K562 (cell line): ENCODE data around the gene SGMS1. TPM values are rescaled to one million over a fixed set of nuclear protein-coding genes. Genes with fewer than 3 reads are reported as not detected.

Experiments
- ARID3B ChIP-seq: fragments of 250-450 bp; sonication (Bioruptor Pico); IDR thresholded peaks from 2 replicates; pipeline ENCODE4 v1.4.0; 2020; ENCODE audit warnings: borderline replicate concordance
- FUS ChIP-seq: fragments of 200-400 bp; formaldehyde crosslinking; optimal IDR thresholded peaks from 2 replicates; pipeline ENCODE3; 2017; ENCODE audit warnings: low read depth, low read length
- HNRNPH1 ChIP-seq: fragments of 200-400 bp; formaldehyde crosslinking; optimal IDR thresholded peaks from 2 replicates; pipeline ENCODE3; 2017; ENCODE audit warnings: low read depth, mild to moderate bottlenecking, low read length, moderate library complexity
- HOXB6 ChIP-seq: fragments of 250-450 bp; sonication (Bioruptor Pico); IDR thresholded peaks from 2 replicates; pipeline ENCODE4 v1.5.1; 2022; ENCODE audit warnings: mild to moderate bottlenecking, borderline replicate concordance
- KLF6 ChIP-seq: fragments of 250-450 bp; sonication (Bioruptor Pico); IDR thresholded peaks from 2 replicates; pipeline ENCODE4 v1.4.0; 2020; ENCODE audit warnings: mild to moderate bottlenecking, moderate library complexity, borderline replicate concordance
- LCOR ChIP-seq: sonication (generic); formaldehyde crosslinking; IDR thresholded peaks from 2 replicates; pipeline ENCODE4 v1.8.0; 2022; ENCODE audit warnings: mild to moderate bottlenecking, missing genetic modification reagents
- MEF2A ChIP-seq: IDR thresholded peaks from 2 replicates; pipeline ENCODE4 v1.6.1; 2011; ENCODE audit warnings: low read depth, mild to moderate bottlenecking, low read length, moderate library complexity; ENCODE audit not compliant: control insufficient read depth
- MNT ChIP-seq, 2 experiments: fragments of 450-650 bp; conservative IDR thresholded peaks; 2 replicates each; pipeline ENCODE4 v1.6.1; 2017; ENCODE audit warnings: mild to moderate bottlenecking in 2 of 2, moderate library complexity in 2 of 2
- PHF8 ChIP-seq: fragments of 200-600 bp; sonication (generic); IDR thresholded peaks from 2 replicates; pipeline ENCODE4 v1.6.1; 2012; ENCODE audit warnings: mixed run types, mild to moderate bottlenecking, inconsistent platforms, low read length, moderate library complexity, borderline replicate concordance
- SRF ChIP-seq, 2 experiments: fragments of 250-450, 450-650 bp in 1 of 2; sonication (Bioruptor Pico) in 1 of 2; sonication (generic) in 1 of 2; formaldehyde crosslinking; IDR thresholded peaks; 2 replicates each; pipeline versions ENCODE4 v1.5.0 to v1.5.1; 2020 to 2022; ENCODE audit warnings: mild to moderate bottlenecking in 1 of 2, missing genetic modification reagents in 1 of 2
- TEAD4 ChIP-seq, 2 experiments: sonication (generic) in 1 of 2; formaldehyde crosslinking in 1 of 2; IDR thresholded peaks; 2 replicates each; pipeline versions ENCODE4 v1.6.1 to v1.8.0; 2012 to 2022; ENCODE audit warnings: borderline replicate concordance in 1 of 2, inconsistent platforms in 1 of 2, low read length in 1 of 2, mild to moderate bottlenecking in 1 of 2, missing genetic modification reagents in 1 of 2
- ZBTB12 ChIP-seq: fragments of 250-450 bp; sonication (Bioruptor Pico); IDR thresholded peaks from 2 replicates; pipeline ENCODE4 v1.4.0; 2020
- polyA plus RNA-seq, 8 experiments: library from polyadenylated mRNA; depleted of rRNA in 4 of 8; stranded (reverse) in 5 of 8; unstranded in 3 of 8; fragments of >200 nt; fragmentation: Nextera tagmentation in 2 of 8; fragmentation: Illumina TruSeq in 1 of 8; extraction: Ambion mirVana in 2 of 8; extraction: Trizol in 1 of 8; gene quantifications; 2 replicates each; pipeline versions ENCODE4 v1.2.1 to v1.2.3, GENCODE V29; 2011 to 2014; ENCODE audit warnings: inconsistent platforms in 1 of 8, missing spikeins in 1 of 8
- total RNA-seq, 7 experiments: library from RNA; depleted of rRNA in 6 of 7; stranded (reverse); fragments of >200 nt in 6 of 7; fragmentation: Illumina TruSeq in 2 of 7; extraction: Trizol in 2 of 7; gene quantifications; 2 replicates each; pipeline versions ENCODE4 v1.2.1 to v1.2.3, GENCODE V29; 2011 to 2021; ENCODE audit warnings: low replicate concordance in 1 of 7
- TF ChIP-seq, protein P1 (sequence below): sonication (generic); formaldehyde crosslinking; IDR thresholded peaks from 2 replicates; pipeline ENCODE4 v1.8.1; 2022; ENCODE audit warnings: missing genetic modification reagents
- TF ChIP-seq, protein P2 (sequence below): fragments of 450-650 bp; IDR thresholded peaks from 2 replicates; pipeline ENCODE4 v1.7.0; 2016; ENCODE audit warnings: borderline replicate concordance
- TF ChIP-seq, protein P3 (sequence below): fragments of 250-450 bp; sonication (Bioruptor Pico); IDR thresholded peaks from 2 replicates; pipeline ENCODE4 v1.9.0; 2021; ENCODE audit warnings: mild to moderate bottlenecking, inconsistent platforms

The SGMS1 gene
- total and polyA plus RNA-seq, 9 of the 15 experiments (the other 6 are each of a cell fraction or from before 2014, with no cell fraction given) = 22.6 to 232 (median 82.2) TPM

DNA sequence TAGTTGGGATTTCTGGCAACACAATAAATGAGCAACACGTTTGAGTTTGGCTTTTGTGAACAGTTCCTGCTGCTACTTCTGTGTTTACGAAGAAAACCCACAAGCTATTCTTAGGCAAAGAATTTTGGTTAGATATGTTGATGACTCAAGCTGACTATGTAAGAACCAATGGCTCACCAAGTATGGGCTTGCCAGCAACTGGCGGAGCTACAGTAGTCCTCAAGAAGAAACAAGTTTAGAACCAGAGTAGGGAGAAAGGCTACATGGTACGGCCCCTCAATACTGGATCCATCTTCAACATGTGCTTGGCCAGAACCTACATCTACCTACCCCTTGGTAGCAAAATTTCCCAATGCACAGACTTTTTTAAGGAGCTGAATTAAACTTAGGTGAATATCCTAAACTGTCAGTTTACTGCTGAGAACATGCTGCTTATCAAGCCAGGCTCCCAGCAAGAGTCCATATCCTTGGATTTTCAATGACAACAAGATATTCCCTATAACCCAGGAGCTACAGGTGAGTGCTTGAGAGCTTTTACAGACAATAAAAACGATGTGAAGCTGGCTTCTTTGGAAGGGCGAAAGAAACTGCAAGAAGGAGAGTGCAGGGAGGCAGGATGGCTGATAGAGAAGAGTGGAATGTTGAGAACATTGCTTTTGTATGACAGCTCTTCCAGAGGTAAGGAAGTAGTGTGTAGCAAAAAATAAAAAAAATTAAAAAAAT is 298.1 kb downstream of the SGMS1 start (continued):
- TF ChIP-seq ZBTB12 (no peak), LCOR (CRISPR knock-in tag) (peak; percentile 95), HOXB6 (CRISPR knock-in tag) (no peak), MNT (conservative IDR thresholded peaks at IDR 0.05) (no peak), ARID3B (no peak), KLF6 (CRISPR knock-in tag) (peak; percentile 63; the same call in 1 of the 2 replicates), PHF8 (peak; percentile 30; the same call in 1 of the 2 replicates), MEF2A (peak; percentile 95), TEAD4 (IDR thresholded peaks at IDR 0.05; ENCODE audit: low read length) (peak; percentile 87), TEAD4 (CRISPR knock-in tag; IDR thresholded peaks at IDR 0.05; ENCODE audit: borderline replicate concordance) (no peak), FUS (no peak), SRF (CRISPR knock-in tag; IDR thresholded peaks at IDR 0.05) (peak in 1 of 2 experiments; percentile 90; a peak in 1 of 4 replicates), HNRNPH1 (no peak)
- TF ChIP-seq, protein P1, sequence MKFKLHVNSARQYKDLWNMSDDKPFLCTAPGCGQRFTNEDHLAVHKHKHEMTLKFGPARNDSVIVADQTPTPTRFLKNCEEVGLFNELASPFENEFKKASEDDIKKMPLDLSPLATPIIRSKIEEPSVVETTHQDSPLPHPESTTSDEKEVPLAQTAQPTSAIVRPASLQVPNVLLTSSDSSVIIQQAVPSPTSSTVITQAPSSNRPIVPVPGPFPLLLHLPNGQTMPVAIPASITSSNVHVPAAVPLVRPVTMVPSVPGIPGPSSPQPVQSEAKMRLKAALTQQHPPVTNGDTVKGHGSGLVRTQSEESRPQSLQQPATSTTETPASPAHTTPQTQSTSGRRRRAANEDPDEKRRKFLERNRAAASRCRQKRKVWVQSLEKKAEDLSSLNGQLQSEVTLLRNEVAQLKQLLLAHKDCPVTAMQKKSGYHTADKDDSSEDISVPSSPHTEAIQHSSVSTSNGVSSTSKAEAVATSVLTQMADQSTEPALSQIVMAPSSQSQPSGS = no peak
- TF ChIP-seq, protein P2, sequence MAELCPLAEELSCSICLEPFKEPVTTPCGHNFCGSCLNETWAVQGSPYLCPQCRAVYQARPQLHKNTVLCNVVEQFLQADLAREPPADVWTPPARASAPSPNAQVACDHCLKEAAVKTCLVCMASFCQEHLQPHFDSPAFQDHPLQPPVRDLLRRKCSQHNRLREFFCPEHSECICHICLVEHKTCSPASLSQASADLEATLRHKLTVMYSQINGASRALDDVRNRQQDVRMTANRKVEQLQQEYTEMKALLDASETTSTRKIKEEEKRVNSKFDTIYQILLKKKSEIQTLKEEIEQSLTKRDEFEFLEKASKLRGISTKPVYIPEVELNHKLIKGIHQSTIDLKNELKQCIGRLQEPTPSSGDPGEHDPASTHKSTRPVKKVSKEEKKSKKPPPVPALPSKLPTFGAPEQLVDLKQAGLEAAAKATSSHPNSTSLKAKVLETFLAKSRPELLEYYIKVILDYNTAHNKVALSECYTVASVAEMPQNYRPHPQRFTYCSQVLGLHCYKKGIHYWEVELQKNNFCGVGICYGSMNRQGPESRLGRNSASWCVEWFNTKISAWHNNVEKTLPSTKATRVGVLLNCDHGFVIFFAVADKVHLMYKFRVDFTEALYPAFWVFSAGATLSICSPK = no peak
- TF ChIP-seq, protein P3, sequence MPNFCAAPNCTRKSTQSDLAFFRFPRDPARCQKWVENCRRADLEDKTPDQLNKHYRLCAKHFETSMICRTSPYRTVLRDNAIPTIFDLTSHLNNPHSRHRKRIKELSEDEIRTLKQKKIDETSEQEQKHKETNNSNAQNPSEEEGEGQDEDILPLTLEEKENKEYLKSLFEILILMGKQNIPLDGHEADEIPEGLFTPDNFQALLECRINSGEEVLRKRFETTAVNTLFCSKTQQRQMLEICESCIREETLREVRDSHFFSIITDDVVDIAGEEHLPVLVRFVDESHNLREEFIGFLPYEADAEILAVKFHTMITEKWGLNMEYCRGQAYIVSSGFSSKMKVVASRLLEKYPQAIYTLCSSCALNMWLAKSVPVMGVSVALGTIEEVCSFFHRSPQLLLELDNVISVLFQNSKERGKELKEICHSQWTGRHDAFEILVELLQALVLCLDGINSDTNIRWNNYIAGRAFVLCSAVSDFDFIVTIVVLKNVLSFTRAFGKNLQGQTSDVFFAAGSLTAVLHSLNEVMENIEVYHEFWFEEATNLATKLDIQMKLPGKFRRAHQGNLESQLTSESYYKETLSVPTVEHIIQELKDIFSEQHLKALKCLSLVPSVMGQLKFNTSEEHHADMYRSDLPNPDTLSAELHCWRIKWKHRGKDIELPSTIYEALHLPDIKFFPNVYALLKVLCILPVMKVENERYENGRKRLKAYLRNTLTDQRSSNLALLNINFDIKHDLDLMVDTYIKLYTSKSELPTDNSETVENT = peak; percentile 44; the same call in 1 of the 2 replicates
